Bronchial epithelial cell (primary cell): ENCODE results near the gene MYPOP. TPM values are rescaled to one million over a fixed set of nuclear protein-coding genes. Genes with fewer than 3 reads are reported as not detected.

Source experiments
- DNase-seq: peaks from one replicate; pipeline ENCODE4 v3.0.0-alpha.2; 2010; ENCODE audit warnings: low read depth
- FAIRE-seq: peaks from 2 replicates; lab custom pipeline; 2011; peaks lifted over from hg19 to GRCh38; lab: Jason Lieb, UNC
- H3K27me3 ChIP-seq: 2 replicates; pipeline ENCODE4 v1.5.1; 2011; ENCODE audit warnings: low read length; ENCODE audit not compliant: control insufficient read depth, insufficient read depth
- H3K36me3 ChIP-seq: 2 replicates; pipeline ENCODE4 v1.5.1; 2011; ENCODE audit warnings: low read length; ENCODE audit not compliant: control insufficient read depth, insufficient read depth
- H3K4me3 ChIP-seq: 2 replicates; pipeline ENCODE4 v1.5.1; 2011; ENCODE audit warnings: mild to moderate bottlenecking, low read depth, low read length, control low read depth
- total RNA-seq: library from RNA; depleted of rRNA; stranded (reverse); fragments of >200 nt; gene quantifications from 2 replicates; pipeline ENCODE4 v1.2.1, GENCODE V29; 2014
- TF ChIP-seq, protein P1 (sequence below): IDR thresholded peaks from 2 replicates; pipeline ENCODE4 v1.5.1; 2011; ENCODE audit warnings: mild to moderate bottlenecking, moderate library complexity, low read length, control low read depth, inconsistent platforms; ENCODE audit not compliant: insufficient read depth, severe bottlenecking

MYPOP gene
- total RNA-seq, 1 donor from 2014 or later = 0.53 TPM

DNA sequence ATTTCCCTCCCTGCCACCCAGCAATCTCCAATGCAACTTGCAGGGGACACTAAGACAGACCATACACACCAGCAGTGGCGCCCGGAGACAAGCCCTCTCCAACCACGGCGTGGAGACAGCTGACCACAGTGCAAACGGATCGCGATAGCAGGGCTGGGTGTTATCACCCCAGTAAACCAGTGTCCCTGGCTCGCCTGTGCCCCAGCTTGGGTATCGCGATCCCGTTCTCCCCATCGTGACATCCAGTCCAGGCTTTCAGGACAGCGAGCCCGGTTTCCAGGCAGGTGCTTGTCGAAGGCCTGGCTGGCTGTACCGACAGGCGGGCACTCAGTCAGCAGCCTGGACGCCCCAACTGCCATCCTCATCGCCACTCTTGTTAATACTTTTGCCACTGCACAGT lies 32.9 kb upstream of the MYPOP start:
- H3K36me3 ChIP-seq = no peaks in the 10 kb centered on the region
- TF ChIP-seq, protein P1, sequence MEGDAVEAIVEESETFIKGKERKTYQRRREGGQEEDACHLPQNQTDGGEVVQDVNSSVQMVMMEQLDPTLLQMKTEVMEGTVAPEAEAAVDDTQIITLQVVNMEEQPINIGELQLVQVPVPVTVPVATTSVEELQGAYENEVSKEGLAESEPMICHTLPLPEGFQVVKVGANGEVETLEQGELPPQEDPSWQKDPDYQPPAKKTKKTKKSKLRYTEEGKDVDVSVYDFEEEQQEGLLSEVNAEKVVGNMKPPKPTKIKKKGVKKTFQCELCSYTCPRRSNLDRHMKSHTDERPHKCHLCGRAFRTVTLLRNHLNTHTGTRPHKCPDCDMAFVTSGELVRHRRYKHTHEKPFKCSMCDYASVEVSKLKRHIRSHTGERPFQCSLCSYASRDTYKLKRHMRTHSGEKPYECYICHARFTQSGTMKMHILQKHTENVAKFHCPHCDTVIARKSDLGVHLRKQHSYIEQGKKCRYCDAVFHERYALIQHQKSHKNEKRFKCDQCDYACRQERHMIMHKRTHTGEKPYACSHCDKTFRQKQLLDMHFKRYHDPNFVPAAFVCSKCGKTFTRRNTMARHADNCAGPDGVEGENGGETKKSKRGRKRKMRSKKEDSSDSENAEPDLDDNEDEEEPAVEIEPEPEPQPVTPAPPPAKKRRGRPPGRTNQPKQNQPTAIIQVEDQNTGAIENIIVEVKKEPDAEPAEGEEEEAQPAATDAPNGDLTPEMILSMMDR = no peak
- no peak overlapping the region for H3K4me3 ChIP-seq
- H3K27me3 ChIP-seq = peaks cover 7% of the 10 kb centered on the region
- DNase-seq (no peak), FAIRE-seq (no peak)

DNA sequence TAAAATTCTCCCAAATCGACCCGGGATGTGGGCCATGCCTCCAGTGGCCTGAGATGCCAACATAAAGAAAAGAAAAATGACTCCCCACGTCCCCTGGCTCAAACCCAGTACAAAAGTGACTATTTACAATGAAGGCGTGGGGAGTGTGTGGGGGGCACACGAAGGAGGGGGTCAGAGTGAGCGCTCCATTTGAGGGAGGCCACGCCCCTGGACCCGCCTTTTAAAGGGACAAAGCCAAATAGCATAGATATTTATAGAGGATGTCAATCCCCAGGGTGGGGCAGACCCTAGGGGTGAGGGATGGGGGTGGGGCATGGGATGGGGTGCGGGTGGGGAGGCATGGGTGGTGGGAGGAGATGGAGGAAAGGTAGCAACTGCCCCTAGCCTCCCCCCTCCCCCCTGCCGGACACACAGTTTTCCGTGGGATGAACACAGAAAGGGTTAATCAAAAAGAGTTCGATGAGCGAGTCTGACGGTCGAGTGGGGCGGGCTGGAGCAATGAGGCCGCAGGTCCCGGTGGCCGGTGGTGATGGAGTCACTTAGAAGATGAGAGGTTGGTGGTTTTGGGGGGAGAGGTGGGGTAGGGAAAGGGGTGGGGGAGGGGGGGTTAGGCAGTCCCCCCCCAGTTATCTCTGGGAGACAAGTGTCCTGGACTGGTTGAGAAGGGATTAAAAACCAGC lies 32.3 kb upstream of the MYPOP start:
- TF ChIP-seq, protein P1 = no peak
- FAIRE-seq (no peak), DNase-seq (no peak)
- peaks cover 7% of the 10 kb centered on the region for H3K27me3 ChIP-seq
- H3K36me3 ChIP-seq = no peaks in the 10 kb centered on the region
- no peak overlapping the region for H3K4me3 ChIP-seq

DNA sequence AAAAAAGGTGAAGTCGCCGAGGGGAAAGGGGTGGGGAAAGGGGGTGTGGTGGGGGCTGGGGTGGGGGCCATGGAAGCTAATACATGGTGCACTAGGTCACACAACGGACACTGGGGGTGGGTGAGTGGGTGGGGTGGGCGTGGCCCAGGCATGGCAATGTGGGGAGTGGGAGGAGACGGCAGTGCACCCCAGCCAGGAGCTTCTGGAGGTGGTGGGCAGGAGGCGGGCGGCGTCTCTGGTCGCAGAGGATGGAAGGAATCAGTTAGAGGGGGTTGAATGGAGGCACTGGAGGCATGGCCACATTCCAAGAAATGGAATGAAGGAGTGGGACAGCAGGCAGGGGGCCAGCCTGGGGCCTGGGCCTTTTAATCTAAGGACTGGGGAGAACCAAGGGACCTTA lies 31.3 kb upstream of the MYPOP start:
- Histone ChIP-seq H3K36me3 (no peaks in the 10 kb centered on the region), H3K27me3 (peaks cover 7% of the 10 kb centered on the region), H3K4me3 (no peak overlapping the region)
- DNase-seq (no peak), FAIRE-seq (no peak)
- TF ChIP-seq, protein P1 = no peak

- Histone ChIP-seq H3K27me3 (peaks cover 6% of the 10 kb centered on the region), H3K4me3 (no peak overlapping the region), H3K36me3 (no peaks in the 10 kb centered on the region)
- TF ChIP-seq, protein P1 = no peak
- FAIRE-seq (no peak), DNase-seq (no peak)
These were observed 28.6 kb upstream of the MYPOP start for GRCh38 chr19:45931055-45931454.

- no peak for FAIRE-seq
- TF ChIP-seq, protein P1 = no peak
- Histone ChIP-seq H3K27me3 (no peaks in the 10 kb centered on the region), H3K36me3 (no peaks in the 10 kb centered on the region), H3K4me3 (no peak overlapping the region)
- no peak for DNase-seq
These were observed 26.8 kb upstream of the MYPOP start for GRCh38 chr19:45929247-45929646.
